GM23338 (cell line): ENCODE measurements around the gene ATP8A1. TPM values are rescaled to one million over a fixed set of nuclear protein-coding genes. Genes with fewer than 3 reads are reported as not detected.

ENCODE experiments used
- ATAC-seq: fragments of 200-7000 bp; cut with Tn5 transposase; 3 replicates; pipeline ENCODE4 v1.9.1; 2020
- DNase-seq: peaks from one replicate; pipeline ENCODE4 v3.0.0-alpha.2; 2015; ENCODE audit warnings: low spot score
- H2AFZ ChIP-seq: fragments of 200-600 bp; sonication (generic); 2 replicates; pipeline ENCODE4 v1.8.0; 2016; ENCODE audit warnings: antibody characterized with exemption, mild to moderate bottlenecking, moderate library complexity
- H3F3A ChIP-seq: fragments of 200-600 bp; sonication (generic); replicated peaks from 2 replicates; pipeline ENCODE4 v1.8.0; 2017; ENCODE audit warnings: antibody characterized with exemption, mixed run types, low read depth
- H3K27ac ChIP-seq: fragments of 200-600 bp; sonication (generic); 2 replicates; pipeline ENCODE4 v1.6.1; 2016; ENCODE audit warnings: low read depth
- H3K27me3 ChIP-seq: fragments of 200-600 bp; sonication (generic); 2 replicates; pipeline ENCODE4 v1.8.0; 2016; ENCODE audit warnings: mild to moderate bottlenecking, mixed run types, moderate library complexity; ENCODE audit not compliant: insufficient read depth
- H3K36me3 ChIP-seq: fragments of 200-600 bp; sonication (generic); 2 replicates; pipeline ENCODE4 v1.8.0; 2016; ENCODE audit warnings: mild to moderate bottlenecking; ENCODE audit not compliant: insufficient read depth
- H3K4me1 ChIP-seq: fragments of 200-600 bp; sonication (generic); 2 replicates; pipeline ENCODE4 v1.8.0; 2016; ENCODE audit warnings: mild to moderate bottlenecking, moderate library complexity; ENCODE audit not compliant: insufficient read depth
- H3K4me2 ChIP-seq: fragments of 200-600 bp; sonication (generic); 2 replicates; pipeline ENCODE4 v1.7.1; 2017; ENCODE audit warnings: mixed run types
- H3K4me3 ChIP-seq: fragments of 200-600 bp; sonication (generic); 2 replicates; pipeline ENCODE4 v1.6.1; 2016; ENCODE audit warnings: mixed run types
- H3K79me2 ChIP-seq: fragments of 200-600 bp; sonication (generic); replicated peaks from 2 replicates; pipeline ENCODE4 v1.8.0; 2017; ENCODE audit warnings: mild to moderate bottlenecking; ENCODE audit not compliant: insufficient read depth
- H3K9me2 ChIP-seq: fragments of 200-600 bp; sonication (generic); 2 replicates; pipeline ENCODE4 v1.8.0; 2017; ENCODE audit not compliant: insufficient read depth
- H4K20me1 ChIP-seq: fragments of 200-600 bp; sonication (generic); replicated peaks from 2 replicates; pipeline ENCODE4 v1.8.0; 2017; ENCODE audit warnings: mild to moderate bottlenecking; ENCODE audit not compliant: insufficient read depth
- H3K27ac Mint-ChIP-seq: 2 replicates; pipeline ENCODE4 v1.8.0; 2020; ENCODE audit warnings: inconsistent platforms, mild to moderate bottlenecking, moderate library complexity, mixed read lengths
- H3K27me3 Mint-ChIP-seq: 3 replicates; pipeline ENCODE4 v1.8.0; 2022; ENCODE audit warnings: low read depth, mild to moderate bottlenecking, moderate library complexity, mixed read lengths, inconsistent platforms; ENCODE audit not compliant: insufficient read depth, poor library complexity
- H3K36me3 Mint-ChIP-seq: 3 replicates; pipeline ENCODE4 v1.8.0; 2021; ENCODE audit warnings: low read depth, mild to moderate bottlenecking, inconsistent platforms, moderate library complexity, mixed read lengths
- H3K4me1 Mint-ChIP-seq: 3 replicates; pipeline ENCODE4 v1.8.0; 2020; ENCODE audit warnings: mild to moderate bottlenecking, inconsistent platforms, mixed read lengths
- H3K4me3 Mint-ChIP-seq: 3 replicates; pipeline ENCODE4 v1.8.0; 2021; ENCODE audit warnings: moderate library complexity, mild to moderate bottlenecking, inconsistent platforms, mixed read lengths
- H3K9me3 Mint-ChIP-seq: 3 replicates; pipeline ENCODE4 v1.8.0; 2020; ENCODE audit warnings: moderate library complexity, mild to moderate bottlenecking, inconsistent platforms, mixed read lengths
- EZH2phosphoT487 ChIP-seq: fragments of 200-600 bp; sonication (generic); IDR thresholded peaks from one replicate; pipeline ENCODE4 v1.8.1; 2018; ENCODE audit warnings: antibody characterized with exemption; ENCODE audit not compliant: unreplicated experiment
- NANOG ChIP-seq: IDR thresholded peaks from 2 replicates; pipeline ENCODE4 v1.6.1; 2016; ENCODE audit warnings: antibody characterized with exemption, borderline replicate concordance
- POLR2AphosphoS5 ChIP-seq: IDR thresholded peaks from 2 replicates; pipeline ENCODE4 v1.6.1; 2016; ENCODE audit warnings: antibody characterized with exemption, low read depth
- ZNF331 ChIP-seq: fragments of 250-450 bp; sonication (Bioruptor Pico); IDR thresholded peaks from 2 replicates; pipeline ENCODE4 v1.5.0; 2020; ENCODE audit warnings: low read depth, mild to moderate bottlenecking, moderate library complexity
- polyA plus RNA-seq: library from polyadenylated mRNA; unstranded; fragments of >200 nt; fragmentation: Nextera tagmentation; extraction: Ambion mirVana; gene quantifications from 2 replicates; pipeline ENCODE4 v1.2.1, GENCODE V29; 2016
- total RNA-seq: library from RNA; depleted of rRNA; stranded (reverse); fragments of >200 nt; shearing (Covaris generic); gene quantifications from 2 replicates; pipeline ENCODE4 v1.2.3, GENCODE V29; 2014
- TF ChIP-seq, protein P1 (sequence below): IDR thresholded peaks from one replicate; pipeline ENCODE4 v1.6.1; 2018; ENCODE audit warnings: antibody characterized with exemption; ENCODE audit not compliant: unreplicated experiment
- TF ChIP-seq, protein P2 (sequence below), 2 experiments: fragments of 200-600 bp in 1 of 2; sonication (generic) in 1 of 2; conservative IDR thresholded peaks; 2 replicates each; pipeline versions ENCODE4 v1.5.1 to v1.6.1; 2016 to 2017; ENCODE audit warnings: antibody characterized with exemption in 2 of 2, low read depth in 2 of 2, mild to moderate bottlenecking in 2 of 2, moderate library complexity in 1 of 2

The ATP8A1 gene
- total and polyA plus RNA-seq, 2 experiments from 2014 or later, result 6.8 to 66.3 TPM

DNA sequence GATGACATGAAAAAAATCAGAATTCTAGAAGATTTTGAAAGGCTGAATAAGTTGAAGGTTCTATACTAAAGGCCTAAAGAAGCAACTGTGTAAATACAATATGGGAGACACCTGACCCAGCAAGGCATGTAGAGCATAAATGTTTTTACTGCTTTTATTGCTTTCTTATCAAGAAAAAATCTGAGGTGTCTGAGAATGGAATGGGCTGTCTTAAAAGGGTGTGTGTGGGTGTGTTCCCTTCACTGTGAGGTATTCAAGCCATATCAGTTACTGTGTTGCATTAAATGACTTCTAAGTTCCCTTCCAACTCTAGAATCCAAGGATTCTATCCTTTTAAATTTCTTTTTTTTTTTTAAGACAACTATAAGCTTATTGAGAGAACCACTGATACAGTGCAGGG, 15.7 kb downstream of the ATP8A1 start:
- H3K4me1 ChIP-seq, result peaks cover 7% of the 10 kb centered on the region; the same call in 1 of the 2 replicates

GRCh38 chr4:42640613-42641012, 16.3 kb downstream of the ATP8A1 start:
- peaks cover 4% of the 10 kb centered on the region; the same call in 1 of the 2 replicates for H4K20me1 ChIP-seq
- Mint-ChIP-seq H3K27ac (no peak overlapping the region), H3K4me3 (no peak overlapping the region), H3K9me3 (no peaks in the 10 kb centered on the region), H3K4me1 (peaks cover 12% of the 10 kb centered on the region), H3K27me3 (no peaks in the 10 kb centered on the region), H3K36me3 (no peaks in the 10 kb centered on the region)
- H3K27ac ChIP-seq, result no peak overlapping the region
- H3K4me2 ChIP-seq, result no peak overlapping the region
- H3K4me1 ChIP-seq, result peaks cover 7% of the 10 kb centered on the region; the same call in 1 of the 2 replicates
- ATAC-seq, result no peak
- no peaks in the 10 kb centered on the region for H3K36me3 ChIP-seq
- peaks cover 44% of the 10 kb centered on the region for H3K79me2 ChIP-seq
- H2AFZ ChIP-seq, result no peak overlapping the region
- no peaks in the 10 kb centered on the region for H3K9me2 ChIP-seq
- DNase-seq, result no peak
- no peaks in the 10 kb centered on the region for H3F3A ChIP-seq
- H3K4me3 ChIP-seq, result no peak overlapping the region
- no peaks in the 10 kb centered on the region for H3K27me3 ChIP-seq
- TF ChIP-seq, protein P1, sequence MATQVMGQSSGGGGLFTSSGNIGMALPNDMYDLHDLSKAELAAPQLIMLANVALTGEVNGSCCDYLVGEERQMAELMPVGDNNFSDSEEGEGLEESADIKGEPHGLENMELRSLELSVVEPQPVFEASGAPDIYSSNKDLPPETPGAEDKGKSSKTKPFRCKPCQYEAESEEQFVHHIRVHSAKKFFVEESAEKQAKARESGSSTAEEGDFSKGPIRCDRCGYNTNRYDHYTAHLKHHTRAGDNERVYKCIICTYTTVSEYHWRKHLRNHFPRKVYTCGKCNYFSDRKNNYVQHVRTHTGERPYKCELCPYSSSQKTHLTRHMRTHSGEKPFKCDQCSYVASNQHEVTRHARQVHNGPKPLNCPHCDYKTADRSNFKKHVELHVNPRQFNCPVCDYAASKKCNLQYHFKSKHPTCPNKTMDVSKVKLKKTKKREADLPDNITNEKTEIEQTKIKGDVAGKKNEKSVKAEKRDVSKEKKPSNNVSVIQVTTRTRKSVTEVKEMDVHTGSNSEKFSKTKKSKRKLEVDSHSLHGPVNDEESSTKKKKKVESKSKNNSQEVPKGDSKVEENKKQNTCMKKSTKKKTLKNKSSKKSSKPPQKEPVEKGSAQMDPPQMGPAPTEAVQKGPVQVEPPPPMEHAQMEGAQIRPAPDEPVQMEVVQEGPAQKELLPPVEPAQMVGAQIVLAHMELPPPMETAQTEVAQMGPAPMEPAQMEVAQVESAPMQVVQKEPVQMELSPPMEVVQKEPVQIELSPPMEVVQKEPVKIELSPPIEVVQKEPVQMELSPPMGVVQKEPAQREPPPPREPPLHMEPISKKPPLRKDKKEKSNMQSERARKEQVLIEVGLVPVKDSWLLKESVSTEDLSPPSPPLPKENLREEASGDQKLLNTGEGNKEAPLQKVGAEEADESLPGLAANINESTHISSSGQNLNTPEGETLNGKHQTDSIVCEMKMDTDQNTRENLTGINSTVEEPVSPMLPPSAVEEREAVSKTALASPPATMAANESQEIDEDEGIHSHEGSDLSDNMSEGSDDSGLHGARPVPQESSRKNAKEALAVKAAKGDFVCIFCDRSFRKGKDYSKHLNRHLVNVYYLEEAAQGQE, result no peak
- TF ChIP-seq NANOG (no peak), ZNF331 (CRISPR knock-in tag) (no peak), EZH2phosphoT487 (no peak)

More for the DNA sequence above, 15.7 kb downstream of the ATP8A1 start:
- DNase-seq, result no peak
- Histone ChIP-seq H3K4me2 (no peak overlapping the region), H3K4me3 (no peak overlapping the region), H3K79me2 (peaks cover 47% of the 10 kb centered on the region), H3F3A (no peaks in the 10 kb centered on the region), H3K9me2 (no peaks in the 10 kb centered on the region), H3K27ac (no peak overlapping the region), H3K36me3 (no peaks in the 10 kb centered on the region), H2AFZ (no peak overlapping the region), H3K27me3 (no peaks in the 10 kb centered on the region), H4K20me1 (peaks cover 4% of the 10 kb centered on the region; the same call in 1 of the 2 replicates)
- Mint-ChIP-seq H3K27ac (no peak overlapping the region), H3K36me3 (no peaks in the 10 kb centered on the region), H3K27me3 (no peaks in the 10 kb centered on the region), H3K4me1 (peaks cover 12% of the 10 kb centered on the region), H3K9me3 (no peaks in the 10 kb centered on the region), H3K4me3 (no peak overlapping the region)
- ATAC-seq, result no peak
- TF ChIP-seq NANOG (no peak), POLR2AphosphoS5 (no peak)
- TF ChIP-seq, protein P2, sequence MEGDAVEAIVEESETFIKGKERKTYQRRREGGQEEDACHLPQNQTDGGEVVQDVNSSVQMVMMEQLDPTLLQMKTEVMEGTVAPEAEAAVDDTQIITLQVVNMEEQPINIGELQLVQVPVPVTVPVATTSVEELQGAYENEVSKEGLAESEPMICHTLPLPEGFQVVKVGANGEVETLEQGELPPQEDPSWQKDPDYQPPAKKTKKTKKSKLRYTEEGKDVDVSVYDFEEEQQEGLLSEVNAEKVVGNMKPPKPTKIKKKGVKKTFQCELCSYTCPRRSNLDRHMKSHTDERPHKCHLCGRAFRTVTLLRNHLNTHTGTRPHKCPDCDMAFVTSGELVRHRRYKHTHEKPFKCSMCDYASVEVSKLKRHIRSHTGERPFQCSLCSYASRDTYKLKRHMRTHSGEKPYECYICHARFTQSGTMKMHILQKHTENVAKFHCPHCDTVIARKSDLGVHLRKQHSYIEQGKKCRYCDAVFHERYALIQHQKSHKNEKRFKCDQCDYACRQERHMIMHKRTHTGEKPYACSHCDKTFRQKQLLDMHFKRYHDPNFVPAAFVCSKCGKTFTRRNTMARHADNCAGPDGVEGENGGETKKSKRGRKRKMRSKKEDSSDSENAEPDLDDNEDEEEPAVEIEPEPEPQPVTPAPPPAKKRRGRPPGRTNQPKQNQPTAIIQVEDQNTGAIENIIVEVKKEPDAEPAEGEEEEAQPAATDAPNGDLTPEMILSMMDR (conservative IDR thresholded peaks at IDR 0.05; ENCODE audit: low read depth in 2 of 2), result no peak
- TF ChIP-seq, protein P1, result no peak
